BE2C (cell line): Measurements from ENCODE around the gene DPP10.
"Not testable (repeated sequence)": the region's sequence is repeated elsewhere in the genome, so short reads cannot be mapped to it uniquely, and the experiment has no call there.

Source experiments
- DNase-seq: peaks from one replicate; pipeline ENCODE4 v3.0.0-alpha.2; 2020
- H3K27me3 ChIP-seq: fragments of 250-450 bp; sonication (Bioruptor Pico); 2 replicates; pipeline ENCODE4 v1.5.1; 2020; ENCODE audit warnings: mild to moderate bottlenecking
- H3K36me3 ChIP-seq: fragments of 250-450 bp; sonication (Bioruptor Pico); 2 replicates; pipeline ENCODE4 v1.5.1; 2020; ENCODE audit warnings: mild to moderate bottlenecking
- H3K4me1 ChIP-seq: fragments of 250-450 bp; sonication (Bioruptor Pico); 2 replicates; pipeline ENCODE4 v1.5.1; 2020
- H3K4me3 ChIP-seq: 2 replicates; pipeline ENCODE4 v1.5.1; 2011; ENCODE audit warnings: low read depth, low read length
- H3K9me3 ChIP-seq: fragments of 250-450 bp; sonication (Bioruptor Pico); 2 replicates; pipeline ENCODE4 v1.5.1; 2020
- CTCF ChIP-seq: IDR thresholded peaks from 2 replicates; pipeline ENCODE4 v1.5.1; 2012; ENCODE audit warnings: mild to moderate bottlenecking, low read depth, low read length

DPP10 gene

GRCh38 chr2:115011721-115012120 is 569.3 kb downstream of the DPP10 start:
- Histone ChIP-seq H3K36me3 (no peaks in the 10 kb centered on the region), H3K27me3 (no peaks in the 10 kb centered on the region), H3K4me1 (no peaks in the 10 kb centered on the region), H3K9me3 (no peaks in the 10 kb centered on the region), H3K4me3 (no peak overlapping the region)
- no peak for DNase-seq
- no peak for TF ChIP-seq CTCF

GRCh38 chr2:115022013-115022412 is 579.6 kb downstream of the DPP10 start:
- not testable (repeated sequence) for H3K4me1 ChIP-seq, DNase-seq, H3K4me3 ChIP-seq, H3K36me3 ChIP-seq, H3K27me3 ChIP-seq, H3K9me3 ChIP-seq

- no peaks in the 10 kb centered on the region for H3K27me3 ChIP-seq
- H3K4me1 ChIP-seq: no peaks in the 10 kb centered on the region
- no peaks in the 10 kb centered on the region for H3K36me3 ChIP-seq
- TF ChIP-seq CTCF: no peak
- no peak for DNase-seq
- no peak overlapping the region for H3K4me3 ChIP-seq
- H3K9me3 ChIP-seq: no peaks in the 10 kb centered on the region
These were observed 592.4 kb downstream of the DPP10 start for GRCh38 chr2:115034801-115035200.

- no peak for TF ChIP-seq CTCF
- Histone ChIP-seq H3K4me1 (no peaks in the 10 kb centered on the region), H3K4me3 (no peak overlapping the region), H3K36me3 (no peaks in the 10 kb centered on the region), H3K9me3 (no peaks in the 10 kb centered on the region), H3K27me3 (no peaks in the 10 kb centered on the region)
- no peak for DNase-seq
These were observed 594.4 kb downstream of the DPP10 start for GRCh38 chr2:115036818-115037217.

GRCh38 chr2:115057473-115057872 is 615.0 kb downstream of the DPP10 start:
- Histone ChIP-seq H3K4me1 (no peaks in the 10 kb centered on the region), H3K4me3 (no peak overlapping the region), H3K36me3 (no peaks in the 10 kb centered on the region), H3K9me3 (no peaks in the 10 kb centered on the region), H3K27me3 (no peaks in the 10 kb centered on the region)
- no peak for DNase-seq
- no peak for TF ChIP-seq CTCF

GRCh38 chr2:115070002-115070401 is 627.6 kb downstream of the DPP10 start:
- Histone ChIP-seq H3K9me3 (no peaks in the 10 kb centered on the region), H3K27me3 (no peaks in the 10 kb centered on the region), H3K36me3 (no peaks in the 10 kb centered on the region), H3K4me1 (no peaks in the 10 kb centered on the region), H3K4me3 (no peak overlapping the region)
- TF ChIP-seq CTCF: no peak
- DNase-seq: no peak

GRCh38 chr2:115071534-115071933 is 629.1 kb downstream of the DPP10 start:
- DNase-seq: no peak
- Histone ChIP-seq H3K9me3 (no peaks in the 10 kb centered on the region), H3K36me3 (no peaks in the 10 kb centered on the region), H3K27me3 (no peaks in the 10 kb centered on the region), H3K4me3 (no peak overlapping the region), H3K4me1 (no peaks in the 10 kb centered on the region)
- TF ChIP-seq CTCF: no peak
